Activated CD4-positive, alpha-beta T cell treated with anti-CD3 and anti-CD28 coated beads, Interleukin-2, Interleukin-6, amounts not matched to agents 100 ng/mL and 50 ng/mL, durations not matched to agents 16 hours and 8 hours (primary cell): ENCODE data around the gene HTR3C.
"Not testable (repeated sequence)": the region's sequence is repeated elsewhere in the genome, so short reads cannot be mapped to it uniquely, and the experiment has no call there.

ENCODE experiments used
- DNase-seq: peaks from one replicate; pipeline ENCODE4 v3.0.0-alpha.2; 2020

The HTR3C gene

DNA sequence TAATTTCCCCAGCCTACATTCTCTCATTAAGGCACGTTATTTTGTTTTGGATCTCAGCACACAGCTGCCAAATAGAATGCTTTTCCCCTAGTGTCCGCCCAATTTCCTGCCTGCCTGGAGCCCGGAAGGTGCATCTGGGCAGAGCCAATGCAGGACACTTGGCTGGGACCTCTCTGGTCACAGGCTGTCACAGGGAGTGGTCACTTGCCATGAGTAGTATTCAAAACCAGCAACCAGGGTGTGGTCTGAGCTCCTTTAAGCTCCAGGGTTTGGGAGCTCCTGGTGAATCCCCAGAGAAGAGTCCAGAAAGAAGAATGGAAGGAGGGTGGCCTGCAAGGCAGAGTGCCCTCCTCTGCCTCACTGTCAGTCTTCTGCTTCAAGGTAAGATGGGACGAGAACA, at the start of gene HTR3C:
TSS of gene HTR3C (plus strand) at position 281 of the 400 bp plus-strand sequence. CDS start at position 315, 34 bp downstream.
- DNase-seq: no peak

- DNase-seq: no peak
These were observed 49.5 kb upstream of the HTR3C start for GRCh38 chr3:184003187-184003967.

GRCh38 chr3:184004476-184004875, 48.4 kb upstream of the HTR3C start:
- DNase-seq: no peak

DNA sequence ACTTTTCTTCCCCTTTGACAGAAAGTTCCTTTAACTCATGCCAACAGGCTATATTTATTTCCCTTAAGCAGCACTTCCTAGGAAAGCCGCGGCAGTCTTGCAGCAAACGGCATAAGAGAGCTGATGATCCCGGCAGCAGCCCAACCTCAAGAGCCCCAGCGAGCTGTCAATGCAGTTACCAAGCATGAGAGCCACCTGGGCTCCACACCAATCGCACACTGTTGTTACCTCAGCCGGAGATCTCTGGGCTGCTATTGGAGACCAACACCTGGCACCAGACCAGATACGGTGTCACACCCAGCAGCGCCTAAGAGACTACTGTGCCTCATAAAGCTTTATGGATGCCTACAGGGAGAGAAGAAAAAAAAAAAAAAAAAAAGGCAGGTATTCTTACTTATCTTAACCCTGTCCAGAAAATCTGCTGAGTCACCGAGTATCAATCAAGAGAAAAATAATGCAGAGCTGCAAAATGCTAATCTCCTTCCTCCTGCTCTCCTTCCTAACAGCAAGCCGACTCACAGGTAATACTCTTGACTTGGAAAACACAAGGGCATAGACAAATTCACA, 46.8 kb upstream of the HTR3C start:
- DNase-seq: peak; percentile 20

GRCh38 chr3:184007143-184007813, 45.6 kb upstream of the HTR3C start:
- DNase-seq: not testable (repeated sequence)

DNA sequence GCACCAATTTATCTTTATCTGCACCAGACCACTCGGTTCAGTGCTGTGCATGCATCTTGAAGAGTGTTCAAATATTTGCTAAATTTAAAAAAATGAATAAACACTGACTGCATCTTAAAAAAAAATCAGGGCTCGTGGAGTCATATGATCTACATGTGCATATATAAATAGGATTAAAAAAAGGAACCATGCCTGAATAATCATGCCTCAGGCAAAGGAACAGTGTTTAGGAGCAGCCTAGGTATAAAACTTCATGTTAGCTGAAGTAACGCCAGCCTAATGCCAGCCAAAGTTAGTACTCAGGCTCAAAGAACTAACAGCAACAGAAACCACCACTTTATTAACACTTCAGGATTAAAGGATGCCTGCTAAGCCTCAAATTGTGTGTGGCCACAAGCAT, 44.7 kb upstream of the HTR3C start:
- no peak for DNase-seq

DNA sequence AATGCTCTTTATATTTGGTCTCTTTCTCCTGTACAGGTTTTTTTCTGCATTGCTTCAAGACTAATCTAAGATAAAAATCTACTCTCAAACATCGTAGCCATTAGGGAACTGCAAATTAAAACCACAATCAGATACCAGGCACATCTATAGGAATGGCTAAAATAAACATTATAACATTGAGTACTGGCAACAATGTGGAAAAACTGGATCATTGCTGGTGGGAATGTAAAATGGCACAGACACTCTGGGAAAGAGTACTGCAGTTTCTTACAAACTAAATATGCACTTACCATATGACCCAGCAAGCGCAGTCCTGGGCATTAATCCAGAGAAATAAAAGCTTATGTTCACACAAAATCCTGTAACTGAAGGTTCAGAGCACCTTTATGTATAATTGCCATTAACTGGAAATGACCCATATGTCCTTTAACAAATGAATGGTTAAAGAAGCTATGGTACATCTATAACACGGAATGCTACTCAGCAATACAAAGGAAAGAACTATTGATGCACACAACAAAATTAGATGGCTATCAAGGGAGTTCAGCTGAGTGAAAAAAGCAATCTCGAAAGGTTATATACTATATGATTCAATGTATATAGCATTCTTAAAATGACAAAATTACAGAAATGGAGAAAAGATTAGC, 41.5 kb upstream of the HTR3C start:
- no peak for DNase-seq

- no peak for DNase-seq
These were observed 40.6 kb upstream of the HTR3C start for GRCh38 chr3:184011937-184012889.

GRCh38 chr3:184015381-184016019, 37.3 kb upstream of the HTR3C start:
- DNase-seq: no peak

GRCh38 chr3:184016169-184016570, 36.7 kb upstream of the HTR3C start:
- no peak for DNase-seq

DNA sequence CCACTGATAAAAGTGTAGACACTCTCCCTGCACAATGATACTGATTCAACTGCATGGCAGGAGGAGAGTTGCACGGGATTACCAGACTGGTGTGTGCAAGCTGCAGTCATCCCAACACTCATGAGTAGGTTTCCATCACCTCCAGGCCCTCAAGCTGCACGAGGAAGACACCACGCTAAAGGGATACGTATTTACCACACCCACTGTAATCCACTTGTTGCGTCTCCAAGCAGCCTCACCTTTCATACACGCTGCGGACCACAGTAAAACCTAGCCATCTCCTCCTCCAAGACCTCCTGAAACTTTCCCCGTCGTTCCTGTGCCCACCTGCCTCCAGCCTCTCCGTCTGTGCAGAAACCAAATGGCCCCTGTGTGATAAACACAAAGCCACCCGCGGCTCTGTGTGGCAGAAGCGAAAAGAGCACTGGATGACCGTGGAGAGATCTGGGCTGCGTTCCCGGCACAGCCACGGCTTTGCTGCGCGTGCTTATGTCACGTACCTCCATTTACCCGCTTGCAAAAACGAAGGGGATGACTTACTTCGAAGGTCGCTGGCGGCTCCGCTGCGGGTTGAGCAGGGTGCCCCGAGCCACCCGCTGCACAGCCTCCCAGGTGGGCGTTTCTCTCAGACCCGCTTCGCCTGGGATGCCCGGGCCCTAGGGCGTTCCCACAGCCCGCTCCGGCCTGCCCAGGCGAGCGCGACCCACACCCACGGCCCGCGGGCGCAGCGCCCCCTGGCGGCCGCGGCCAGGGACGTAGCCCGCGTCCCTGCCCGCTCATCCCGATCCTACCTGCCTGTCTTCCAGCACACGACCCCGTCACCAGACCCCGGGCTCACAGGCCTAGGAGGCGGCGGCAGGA, 35.8 kb upstream of the HTR3C start:
- peak; percentile 73 for DNase-seq

DNA sequence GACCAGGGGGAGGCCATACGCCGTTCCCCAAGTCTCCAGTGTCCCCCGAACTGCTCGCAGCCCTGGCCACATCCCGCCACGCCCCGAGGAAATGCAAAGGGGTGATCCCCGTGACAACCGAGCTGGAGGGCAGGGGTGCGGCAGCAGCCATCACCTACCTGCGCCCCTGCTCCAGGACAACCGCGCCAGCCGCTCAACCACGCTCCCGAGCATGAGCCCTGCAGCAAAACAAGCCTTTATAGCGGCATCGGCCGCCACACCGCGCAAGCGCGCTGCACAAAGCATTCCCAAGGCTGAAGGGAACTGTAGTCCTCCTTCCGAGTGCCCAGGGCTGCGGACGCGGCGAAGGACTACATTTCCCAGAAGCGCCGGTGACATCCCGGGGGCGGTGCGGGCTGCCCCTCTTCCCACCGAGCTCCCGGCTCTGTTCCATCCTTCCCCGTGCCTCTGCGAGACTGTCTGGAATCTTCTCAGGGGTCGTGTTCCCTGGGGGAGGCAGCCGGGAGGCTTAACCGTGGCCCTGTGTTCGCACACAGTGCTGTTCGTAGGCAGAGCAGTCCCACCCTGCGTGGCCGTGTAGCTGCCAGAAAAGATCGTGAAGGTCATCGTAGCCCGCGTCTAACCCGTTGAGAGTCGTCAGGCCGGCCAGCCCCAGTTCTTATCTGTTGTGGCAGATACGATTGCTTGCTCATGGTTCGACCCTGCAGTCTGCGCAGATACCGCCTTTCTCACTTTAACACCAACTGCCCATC, 35.0 kb upstream of the HTR3C start, which contains the start of gene ABCC5:
TSS of gene ABCC5 (minus strand) at position 213 of the 752 bp plus-strand sequence. CDS start 3,492 bp downstream, outside the sequence.
- peak; percentile 92 for DNase-seq

DNA sequence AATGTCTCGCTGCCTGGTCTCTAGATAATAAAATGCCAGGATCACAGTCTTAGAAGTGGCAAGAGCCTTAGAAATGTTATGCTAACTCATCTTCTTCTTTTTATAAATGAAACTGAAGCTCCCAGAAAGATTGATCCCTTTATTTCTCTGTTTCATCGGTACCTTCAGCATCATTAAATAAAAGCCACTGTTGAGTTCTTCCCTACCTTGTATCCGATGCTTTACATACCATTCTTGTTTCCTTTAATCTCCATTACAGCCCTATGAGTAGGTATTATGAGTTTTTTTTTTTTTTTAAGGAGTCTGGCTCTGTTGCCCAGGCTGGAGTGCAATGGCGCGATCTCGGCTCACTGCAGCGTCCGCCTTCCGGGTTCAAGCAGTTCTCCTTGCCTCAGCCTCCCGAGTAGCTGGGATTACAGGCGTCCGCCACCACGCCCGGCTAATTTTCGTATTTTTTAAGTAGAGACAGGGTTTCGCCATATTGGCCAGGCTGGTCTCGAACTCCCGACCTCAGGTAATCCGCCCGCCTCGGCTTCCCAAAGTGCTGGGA, 34.3 kb upstream of the HTR3C start:
- no peak for DNase-seq

GRCh38 chr3:184022323-184022722, 30.5 kb upstream of the HTR3C start:
- no peak for DNase-seq

- DNase-seq: not testable (repeated sequence)
These were observed 27.6 kb upstream of the HTR3C start for GRCh38 chr3:184025256-184025655.

DNA sequence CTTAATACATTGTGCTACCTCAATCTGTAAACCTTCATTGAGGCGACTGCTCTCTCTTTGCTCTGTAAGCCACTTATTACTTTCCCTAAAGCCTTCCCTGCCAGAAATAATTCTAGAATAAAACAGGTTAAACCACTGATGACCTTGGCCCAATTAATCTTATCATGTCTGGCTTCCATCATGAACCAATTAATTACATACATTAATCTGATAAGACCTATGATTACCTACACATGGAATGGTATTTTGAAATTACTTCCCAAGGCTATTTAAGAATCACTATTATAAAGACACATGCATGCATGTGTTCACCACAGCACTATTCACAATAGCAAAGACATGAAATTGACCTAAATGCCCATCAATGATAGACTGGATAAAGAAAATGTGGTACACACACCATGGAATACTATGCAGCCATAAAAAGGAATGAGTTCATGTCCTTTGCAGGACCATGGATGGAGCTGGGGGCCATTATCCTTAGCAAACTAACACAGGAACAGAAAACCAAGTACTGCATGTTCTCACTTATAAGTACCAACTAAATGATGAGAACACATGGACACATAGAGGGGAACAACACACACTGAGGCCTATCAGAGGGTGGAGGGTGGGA, 24.5 kb upstream of the HTR3C start:
- DNase-seq: not testable (repeated sequence)

DNA sequence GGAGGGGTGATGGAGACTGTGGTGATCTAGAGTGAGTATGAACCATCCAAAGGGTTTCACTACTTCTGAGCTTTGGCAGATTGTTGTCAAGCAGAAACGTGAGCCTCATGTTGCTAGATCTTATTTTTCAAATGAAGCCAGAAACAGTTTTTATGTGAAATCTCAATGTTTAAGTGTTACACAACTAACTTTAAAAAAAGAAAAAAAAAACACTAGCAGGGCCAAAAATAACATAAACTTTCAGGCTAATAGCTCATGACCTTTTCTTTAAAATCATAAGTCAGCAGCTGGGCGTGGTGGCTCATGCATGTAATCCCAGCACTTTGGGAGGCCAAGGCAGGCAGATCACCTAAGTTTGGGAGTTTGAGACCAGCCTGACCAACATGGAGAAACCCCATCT, 23.4 kb upstream of the HTR3C start:
- DNase-seq: no peak

DNA sequence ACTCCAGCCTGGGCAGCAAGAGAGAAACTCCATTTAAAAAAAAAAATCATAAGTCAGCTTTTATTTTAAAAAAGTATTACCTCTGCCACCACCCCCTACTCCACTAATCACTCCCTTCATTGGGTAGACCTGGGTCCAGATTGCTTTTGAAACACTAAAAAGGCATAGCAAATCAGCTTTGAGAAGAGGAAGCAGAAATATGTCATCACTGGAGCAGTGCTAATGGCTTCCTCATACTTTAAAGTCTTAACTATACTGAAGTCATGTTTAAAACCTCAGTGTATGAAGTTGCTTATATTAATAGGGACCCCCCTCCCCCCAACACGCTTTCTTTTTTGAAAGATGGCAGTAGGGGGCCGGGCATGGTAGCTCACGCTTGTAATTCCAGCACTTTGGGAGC, 22.3 kb upstream of the HTR3C start:
- DNase-seq: no peak

- DNase-seq: no peak
These were observed 21.6 kb upstream of the HTR3C start, which contains the start of gene HTR3D for GRCh38 chr3:184031187-184031792. Gene HTR3D, plus strand, starts transcription at chr3:184031742. Its CDS starts 0 bp downstream, at chr3:184031742.
